GM18526 (cell line): ENCODE results near the gene SLK.

Source experiments
- POLR2A ChIP-seq: IDR thresholded peaks from 3 replicates; pipeline ENCODE4 v1.6.1; 2011; ENCODE audit not compliant: insufficient read length; ENCODE audit errors: extremely low read depth

Gene SLK

DNA sequence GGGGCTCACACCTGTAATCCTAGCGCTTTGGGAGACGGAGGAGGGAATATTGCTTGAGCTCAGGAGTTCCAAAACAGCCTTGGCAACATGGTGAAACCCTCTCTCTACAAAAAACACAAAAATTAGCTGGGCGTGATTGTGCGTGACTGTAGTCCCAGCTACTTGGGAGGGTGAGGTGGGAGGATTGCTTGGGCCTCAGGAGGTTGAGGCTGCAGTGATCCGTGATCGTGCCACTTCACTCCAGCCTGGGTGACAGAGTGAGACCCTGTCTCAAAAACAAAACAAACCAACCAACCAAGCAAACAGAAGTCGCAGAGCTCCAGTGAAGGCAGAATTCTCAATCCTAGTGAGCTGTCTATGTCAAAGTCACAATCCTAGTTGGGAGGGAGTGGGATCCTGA is 34.7 kb upstream of the SLK start:
- TF ChIP-seq POLR2A = no peak

DNA sequence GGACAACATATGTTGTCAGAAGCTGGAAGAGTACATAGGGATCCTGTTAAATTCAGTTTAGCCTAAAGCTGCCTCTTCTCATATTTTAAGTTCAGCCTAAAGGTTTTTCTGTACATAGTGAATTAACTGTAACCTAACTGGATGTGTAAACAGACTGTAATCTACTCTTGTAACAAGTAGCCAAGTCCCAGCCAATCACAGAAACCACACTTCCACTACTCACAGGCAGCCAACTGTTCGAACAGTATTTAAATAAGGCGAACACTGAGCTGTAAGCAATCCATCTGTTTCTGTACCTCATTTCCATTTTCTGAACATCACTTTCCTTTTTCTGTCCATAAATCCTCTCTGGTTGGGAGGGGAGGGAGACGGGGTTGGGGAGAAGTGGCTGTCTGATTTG is 34.0 kb upstream of the SLK start:
- TF ChIP-seq POLR2A = no peak

DNA sequence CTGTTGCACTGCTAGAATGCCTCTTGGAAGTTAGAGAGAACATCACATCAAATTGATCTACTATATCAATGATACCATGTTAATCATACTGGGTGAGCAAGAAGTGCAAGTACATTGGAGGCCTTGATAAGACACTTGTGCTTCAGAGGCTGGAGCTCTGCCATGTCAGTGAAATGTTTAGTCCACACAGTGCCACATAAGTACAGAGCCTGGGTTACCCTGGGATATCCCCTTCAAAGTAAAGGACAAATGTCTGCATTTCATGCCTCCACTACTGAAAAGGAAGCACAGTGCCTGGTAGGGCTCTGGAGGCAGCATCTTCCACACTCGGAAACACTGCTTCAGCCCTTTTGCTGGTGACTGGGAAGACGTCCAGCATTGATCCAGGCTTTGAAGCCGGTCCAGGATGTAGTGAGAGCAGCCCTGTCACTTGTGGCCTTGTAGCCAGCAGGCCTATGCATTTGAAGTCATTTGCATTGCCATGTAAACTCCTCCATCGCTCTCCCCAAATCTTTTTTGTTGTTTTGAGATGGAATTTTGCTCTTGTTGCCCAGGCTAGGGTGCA is 33.3 kb upstream of the SLK start:
- no peak for TF ChIP-seq POLR2A

DNA sequence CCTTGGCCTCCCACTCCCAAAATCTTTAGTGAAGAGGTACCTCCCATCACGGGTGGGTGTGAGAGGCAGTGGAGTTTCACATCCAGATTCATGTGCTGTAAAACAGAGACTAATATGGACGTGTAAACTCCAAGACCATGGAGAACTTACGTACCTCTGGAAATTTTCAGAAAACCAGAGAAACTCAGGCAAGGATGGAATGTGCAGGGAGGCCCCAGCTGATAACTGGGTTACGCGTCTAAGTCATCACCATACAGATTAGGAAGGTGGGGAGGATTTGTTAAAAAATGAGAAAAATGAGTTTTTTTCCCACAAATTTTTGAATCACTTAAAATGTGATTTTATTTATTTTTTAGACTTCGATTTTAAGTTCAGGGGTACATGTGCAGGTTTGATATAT is 32.6 kb upstream of the SLK start:
- TF ChIP-seq POLR2A = no peak

DNA sequence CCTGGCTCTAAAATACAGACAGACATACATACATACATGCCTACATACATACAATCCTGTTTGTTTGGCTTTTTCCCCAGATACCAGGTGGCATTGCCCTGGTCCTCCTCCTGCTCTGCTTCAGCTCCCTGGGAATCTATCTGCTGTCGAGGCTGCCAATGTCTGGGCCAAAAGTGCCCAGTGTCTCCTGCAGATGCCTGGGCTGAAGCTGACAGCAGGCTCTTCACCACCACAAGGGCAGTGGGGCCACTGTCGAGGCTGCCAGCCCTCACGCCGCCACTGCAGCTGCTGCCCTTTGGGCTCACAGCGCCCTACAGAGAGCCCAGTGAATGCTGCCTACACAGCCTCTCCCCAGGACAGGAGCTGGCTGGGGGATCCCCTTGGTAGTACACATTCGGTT is 30.9 kb upstream of the SLK start:
- no peak for TF ChIP-seq POLR2A

DNA sequence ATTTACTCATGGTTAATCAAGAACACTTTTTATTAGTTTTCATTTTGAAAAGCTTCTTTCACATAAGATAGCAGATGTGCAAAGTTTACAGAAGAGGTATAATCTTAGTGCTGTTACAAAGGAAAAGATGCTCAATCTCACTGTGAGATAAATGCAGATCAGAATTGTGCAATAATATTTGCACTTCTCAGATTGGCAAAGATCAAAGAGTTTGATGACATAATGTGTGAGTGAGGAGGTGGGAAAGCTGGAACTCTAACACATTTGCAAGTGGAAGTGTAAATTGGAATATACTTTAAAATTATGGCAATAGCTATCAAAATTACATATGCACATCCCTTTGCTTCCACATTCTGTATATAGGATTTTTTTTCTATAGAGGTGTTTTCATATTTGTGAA is 27.4 kb upstream of the SLK start:
- no peak for TF ChIP-seq POLR2A

DNA sequence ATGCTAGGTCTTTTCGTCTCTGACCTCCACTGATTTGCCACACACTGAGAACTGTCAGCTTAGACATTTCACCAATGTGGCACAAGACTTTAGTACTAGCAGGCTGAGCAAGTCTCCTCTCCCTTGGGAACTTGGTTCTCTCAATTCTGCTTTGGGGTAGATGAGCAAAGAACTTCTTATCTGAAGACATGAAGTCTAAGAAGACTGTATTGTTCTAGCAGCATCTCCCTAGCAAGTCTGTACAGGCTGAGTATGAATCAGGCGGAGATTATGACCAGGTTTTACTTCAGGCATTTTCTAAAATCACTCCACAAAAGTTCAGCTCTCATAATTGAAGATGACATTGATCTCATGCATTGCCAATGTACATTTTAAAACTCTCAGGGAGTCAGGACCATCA is 25.1 kb upstream of the SLK start:
- TF ChIP-seq POLR2A = no peak

DNA sequence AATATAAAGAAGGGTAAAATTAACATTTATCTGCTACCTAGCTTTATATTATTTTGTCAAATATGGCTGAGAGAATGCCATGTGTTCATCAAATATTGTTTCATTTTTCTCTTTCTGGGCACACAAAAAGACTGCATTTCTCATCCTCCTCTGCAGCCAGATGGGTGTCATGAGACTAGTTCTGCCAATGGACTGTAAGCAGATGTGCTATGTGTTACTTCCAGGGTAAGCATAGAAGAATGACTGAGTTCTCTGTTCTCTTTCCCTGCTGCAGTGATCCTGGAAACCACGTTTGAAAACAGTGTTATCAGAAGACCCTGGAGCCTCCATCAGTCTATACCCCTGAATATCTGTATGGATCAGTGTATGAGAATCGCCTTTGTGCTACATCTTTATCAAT is 24.1 kb upstream of the SLK start:
- TF ChIP-seq POLR2A = no peak

DNA sequence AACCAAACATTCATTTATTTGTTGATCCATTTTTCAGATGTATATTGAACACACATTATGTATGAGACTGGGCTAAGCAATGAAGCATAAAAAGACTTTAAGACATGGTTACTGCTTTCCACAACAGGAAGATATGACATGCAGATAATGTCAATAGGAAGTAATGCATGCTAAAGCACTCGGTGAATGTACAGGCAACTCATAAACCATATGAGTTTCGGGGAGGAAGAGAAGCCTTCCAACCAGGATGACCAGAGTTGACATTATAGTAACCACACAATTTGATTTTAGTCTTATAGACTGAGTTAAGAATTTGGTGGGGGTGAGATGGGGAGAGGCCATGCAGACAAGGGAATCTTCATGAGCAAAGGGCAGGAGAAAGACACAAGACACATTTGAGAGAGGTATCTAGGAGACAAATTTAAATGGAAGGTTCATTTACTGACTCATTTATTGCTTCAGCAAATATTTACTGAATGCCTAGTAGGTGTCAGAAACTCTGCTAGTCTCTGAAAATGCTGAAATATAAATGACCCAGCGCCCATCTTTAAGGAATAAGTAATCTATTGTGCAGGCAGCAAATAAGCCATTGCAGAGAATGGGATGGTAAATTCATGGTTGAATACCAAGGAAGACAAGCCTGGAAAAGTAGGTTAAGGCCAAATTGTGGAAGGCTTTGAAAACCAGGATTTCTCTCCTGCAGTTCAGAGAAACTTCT is 19.0 kb upstream of the SLK start:
- TF ChIP-seq POLR2A = no peak

DNA sequence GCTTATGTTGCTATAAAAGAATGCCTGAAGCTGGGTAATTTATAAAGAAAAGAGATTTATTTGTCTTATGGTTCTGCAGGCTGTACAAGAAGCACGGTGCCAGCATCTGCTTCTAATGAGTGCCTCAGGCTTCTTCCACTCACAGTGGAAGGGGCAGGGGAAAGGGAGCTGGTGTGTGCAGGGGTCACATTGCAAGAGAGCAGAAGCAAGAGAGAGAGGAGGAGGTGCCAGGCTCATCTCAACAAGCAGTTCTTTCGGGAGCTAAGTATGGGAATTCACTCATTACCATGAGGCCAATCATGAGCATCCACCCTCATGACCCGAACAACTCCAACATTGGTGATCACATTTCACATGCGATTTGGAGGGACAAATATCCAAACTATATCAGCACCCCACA is 17.2 kb upstream of the SLK start:
- TF ChIP-seq POLR2A = no peak

DNA sequence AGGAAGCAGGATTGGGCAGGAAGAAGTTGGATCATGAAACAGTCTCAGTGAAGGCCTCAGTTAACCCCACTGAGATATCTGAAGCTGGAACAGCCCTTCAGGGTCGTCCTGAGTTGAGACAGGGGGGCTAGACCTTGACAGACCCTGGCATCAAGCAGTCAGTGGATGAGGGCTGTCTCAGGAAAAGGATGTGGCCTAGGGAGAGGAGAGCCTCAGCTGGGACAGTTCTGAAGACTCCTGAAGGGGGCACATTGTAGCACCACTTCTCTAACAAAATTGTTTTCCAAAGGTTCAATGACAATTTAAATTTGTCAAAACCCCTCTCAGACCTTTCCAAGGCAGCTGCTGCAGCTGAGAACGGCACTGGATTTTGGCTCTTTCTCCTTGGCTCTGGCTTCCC is 15.8 kb upstream of the SLK start:
- TF ChIP-seq POLR2A = no peak

DNA sequence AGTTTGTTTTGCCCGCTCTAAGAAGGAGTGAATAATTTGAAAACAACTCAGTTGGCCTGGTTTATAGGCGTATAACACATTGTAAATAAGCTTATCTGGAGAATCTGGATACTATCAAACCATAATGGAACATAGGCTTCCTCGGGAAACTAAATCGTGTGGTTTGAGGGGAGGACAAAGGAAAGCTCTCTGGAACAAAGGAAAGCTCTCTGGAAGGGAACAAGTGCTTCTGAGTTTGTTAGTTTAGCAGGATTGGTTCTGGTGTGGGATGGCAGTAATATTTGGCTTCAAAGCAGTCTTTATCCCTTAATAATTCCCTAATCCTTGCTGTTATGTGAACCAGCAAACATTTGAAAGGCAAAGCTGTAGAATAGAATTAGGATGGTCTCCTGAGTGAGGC is 15.0 kb upstream of the SLK start:
- TF ChIP-seq POLR2A = no peak

DNA sequence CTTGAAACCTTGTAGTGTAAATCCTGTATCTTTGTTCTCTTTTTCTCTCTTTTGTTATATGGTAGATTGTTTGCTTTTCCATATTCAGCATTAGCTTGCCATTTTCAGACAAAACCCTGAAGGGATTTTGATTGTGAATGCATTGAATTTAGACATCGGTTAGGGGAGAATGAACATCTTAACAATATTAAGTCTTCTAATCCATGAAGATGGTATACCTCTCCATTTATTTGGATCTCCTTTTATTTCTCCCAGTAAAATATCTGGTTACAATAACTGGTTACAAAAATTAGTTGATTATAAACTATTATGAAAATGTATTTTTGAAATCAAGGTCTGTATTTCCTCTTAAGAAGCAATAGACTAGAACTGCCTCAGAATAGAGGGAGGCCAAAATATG is 12.4 kb upstream of the SLK start:
- no peak for TF ChIP-seq POLR2A

DNA sequence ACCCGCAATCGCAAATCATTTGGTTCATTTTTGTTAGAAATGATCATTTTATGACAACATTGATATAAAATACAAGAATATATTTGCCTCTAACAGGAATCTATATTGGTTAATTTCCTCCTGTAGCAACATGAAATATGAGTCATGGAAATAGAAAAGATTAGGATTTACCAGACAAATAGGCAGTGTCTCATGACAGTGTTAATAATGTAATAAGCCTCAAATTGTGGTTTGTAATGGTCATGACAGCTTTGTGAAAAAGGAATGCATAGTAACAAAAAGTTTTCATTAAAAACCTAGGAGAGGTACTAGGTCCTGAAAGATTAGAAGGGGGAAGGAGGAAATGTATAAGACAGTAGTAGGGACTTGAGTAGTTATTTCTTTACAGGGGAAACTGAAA is 7.9 kb upstream of the SLK start:
- no peak for TF ChIP-seq POLR2A

DNA sequence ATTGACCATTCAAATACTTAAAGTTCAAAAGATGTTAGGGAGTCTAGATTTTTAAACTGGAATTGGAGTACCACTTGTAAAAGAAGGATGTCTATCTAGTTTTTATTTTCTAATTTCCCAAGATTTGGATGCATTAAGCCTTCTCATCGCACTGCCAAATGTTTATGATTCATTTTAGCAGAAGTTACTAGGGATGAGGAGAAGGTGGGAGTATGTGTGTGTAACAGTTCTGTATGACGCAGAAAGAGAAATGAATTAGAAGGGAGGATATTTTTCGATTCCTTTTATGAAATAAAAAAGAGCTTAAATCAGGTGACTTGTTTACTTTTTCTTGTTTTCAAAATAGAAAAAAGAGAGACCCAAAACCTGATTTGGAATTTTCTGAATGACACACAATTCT is 6.8 kb upstream of the SLK start:
- TF ChIP-seq POLR2A = no peak

DNA sequence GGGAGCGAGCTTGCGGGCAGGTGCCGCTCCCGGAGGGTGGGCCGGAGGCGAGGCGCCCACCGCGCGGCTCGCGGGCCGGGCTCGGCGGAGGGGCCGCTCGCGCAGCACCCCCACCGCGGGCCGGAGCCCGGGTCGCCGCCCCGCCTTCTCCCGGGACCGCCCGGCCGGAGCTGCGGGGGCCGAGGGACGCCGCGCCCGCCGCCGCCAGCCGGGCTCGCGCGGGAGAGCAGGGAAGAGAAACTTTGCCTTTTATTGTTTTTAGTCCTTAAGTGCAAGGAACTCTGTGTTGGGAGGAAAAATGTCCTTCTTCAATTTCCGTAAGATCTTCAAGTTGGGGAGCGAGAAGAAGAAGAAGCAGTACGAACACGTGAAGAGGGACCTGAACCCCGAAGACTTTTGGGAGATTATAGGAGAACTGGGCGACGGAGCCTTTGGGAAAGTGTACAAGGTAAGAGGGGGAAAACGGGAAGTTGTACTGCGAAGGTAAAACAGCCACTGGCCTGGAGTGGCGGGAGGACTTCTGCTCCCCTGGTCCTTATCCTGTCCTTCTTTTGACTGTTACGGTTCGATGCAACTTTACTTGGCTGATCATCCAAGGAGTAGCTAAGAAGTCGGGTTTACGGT is 620 bp downstream of the SLK start:
- no peak for TF ChIP-seq POLR2A
